WTC11 (cell line): ENCODE measurements around the gene SNAP47. TPM values are rescaled to one million over a fixed set of nuclear protein-coding genes. Genes with fewer than 3 reads are reported as not detected.

ENCODE experiments used
- ATAC-seq: fragments of 200-7000 bp; cut with Tn5 transposase; 2 replicates; pipeline ENCODE4 v1.10.0; 2021; ENCODE audit warnings: mild to moderate bottlenecking, moderate library complexity
- CTCF ChIA-PET: fragments of 300-600 bp; sonication (Branson Sonifier 250); formaldehyde crosslinking; loops from one replicate; lab custom pipeline; 2021; ENCODE audit warnings: antibody characterized with exemption; lab: Charles Lee
- POLR2A ChIA-PET: fragments of 350-600 bp; sonication (Branson Sonifier 250); formaldehyde crosslinking; loops from one replicate; lab custom pipeline; 2021; ENCODE audit warnings: antibody characterized with exemption; lab: Charles Lee
- DNase-seq: peaks from one replicate; pipeline ENCODE4 v3.0.0; 2021; ENCODE audit warnings: low spot score
- H3K27ac Mint-ChIP-seq: 2 replicates; pipeline ENCODE4 v1.8.0; 2021; ENCODE audit warnings: mixed read lengths
- H3K27me3 Mint-ChIP-seq: 2 replicates; pipeline ENCODE4 v1.8.0; 2021; ENCODE audit warnings: low read depth, mild to moderate bottlenecking, moderate library complexity, mixed read lengths
- H3K36me3 Mint-ChIP-seq: 2 replicates; pipeline ENCODE4 v1.8.0; 2021; ENCODE audit warnings: mixed read lengths
- H3K4me1 Mint-ChIP-seq: 2 replicates; pipeline ENCODE4 v1.8.0; 2022; ENCODE audit warnings: mixed read lengths
- H3K4me3 Mint-ChIP-seq: 2 replicates; pipeline ENCODE4 v1.8.0; 2021; ENCODE audit warnings: mild to moderate bottlenecking, moderate library complexity, mixed read lengths
- H3K9me3 Mint-ChIP-seq: 2 replicates; pipeline ENCODE4 v1.8.0; 2021; ENCODE audit warnings: mixed read lengths
- ARID4B ChIP-seq: sonication (generic); formaldehyde crosslinking; IDR thresholded peaks from 2 replicates; pipeline ENCODE4 v1.8.0; 2023; ENCODE audit warnings: missing genetic modification reagents, mild to moderate bottlenecking, borderline replicate concordance
- CDX4 ChIP-seq: fragments of 250-450 bp; sonication (Bioruptor Pico); IDR thresholded peaks from 2 replicates; pipeline ENCODE4 v1.9.0; 2021; ENCODE audit warnings: moderate library complexity, mild to moderate bottlenecking, inconsistent platforms, borderline replicate concordance
- CREM ChIP-seq: sonication (generic); formaldehyde crosslinking; IDR thresholded peaks from 2 replicates; pipeline ENCODE4 v1.8.1; 2022; ENCODE audit warnings: mild to moderate bottlenecking, missing genetic modification reagents, moderate library complexity
- EMX1 ChIP-seq: fragments of 250-450 bp; sonication (Bioruptor Pico); IDR thresholded peaks from 2 replicates; pipeline ENCODE4 v1.8.0; 2021; ENCODE audit warnings: mild to moderate bottlenecking
- FOXK1 ChIP-seq: sonication (generic); formaldehyde crosslinking; IDR thresholded peaks from 2 replicates; pipeline ENCODE4 v1.8.0; 2022; ENCODE audit warnings: mild to moderate bottlenecking, moderate library complexity, missing genetic modification reagents
- FOXP1 ChIP-seq: sonication (generic); formaldehyde crosslinking; IDR thresholded peaks from 2 replicates; pipeline ENCODE4 v1.8.0; 2022; ENCODE audit warnings: missing genetic modification reagents, mild to moderate bottlenecking, moderate library complexity, borderline replicate concordance
- HMGXB4 ChIP-seq: sonication (generic); formaldehyde crosslinking; IDR thresholded peaks from 2 replicates; pipeline ENCODE4 v1.8.1; 2023; ENCODE audit warnings: mild to moderate bottlenecking, moderate library complexity, missing genetic modification reagents
- JUN ChIP-seq: sonication (generic); formaldehyde crosslinking; IDR thresholded peaks from 2 replicates; pipeline ENCODE4 v1.8.0; 2023; ENCODE audit warnings: mild to moderate bottlenecking, missing genetic modification reagents
- KAT7 ChIP-seq: sonication (generic); formaldehyde crosslinking; IDR thresholded peaks from 2 replicates; pipeline ENCODE4 v1.8.1; 2023; ENCODE audit warnings: missing genetic modification reagents, mild to moderate bottlenecking, borderline replicate concordance
- MLX ChIP-seq: sonication (generic); formaldehyde crosslinking; IDR thresholded peaks from 2 replicates; pipeline ENCODE4 v1.8.1; 2023; ENCODE audit warnings: mild to moderate bottlenecking, missing genetic modification reagents, moderate library complexity
- NFATC4 ChIP-seq: fragments of 250-450 bp; sonication (Bioruptor Pico); IDR thresholded peaks from 2 replicates; pipeline ENCODE4 v1.9.0; 2021; ENCODE audit warnings: mild to moderate bottlenecking
- NFYB ChIP-seq: sonication (generic); formaldehyde crosslinking; conservative IDR thresholded peaks from 2 replicates; pipeline ENCODE4 v1.8.0; 2022; ENCODE audit warnings: low read depth, missing genetic modification reagents
- STAT6 ChIP-seq: sonication (generic); formaldehyde crosslinking; conservative IDR thresholded peaks from 2 replicates; pipeline ENCODE4 v1.8.1; 2023; ENCODE audit warnings: mild to moderate bottlenecking, low read depth, missing genetic modification reagents, moderate library complexity
- ZNF263 ChIP-seq: sonication (generic); formaldehyde crosslinking; IDR thresholded peaks from 2 replicates; pipeline ENCODE4 v1.8.1; 2022; ENCODE audit warnings: low read depth, mild to moderate bottlenecking, moderate library complexity, missing genetic modification reagents
- ZNF281 ChIP-seq: sonication (generic); formaldehyde crosslinking; IDR thresholded peaks from 2 replicates; pipeline ENCODE4 v1.8.0; 2023; ENCODE audit warnings: mild to moderate bottlenecking, missing genetic modification reagents
- ZNF423 ChIP-seq: fragments of 250-450 bp; sonication (Bioruptor Pico); IDR thresholded peaks from 2 replicates; pipeline ENCODE4 v2.1.2; 2022; ENCODE audit warnings: mild to moderate bottlenecking, moderate library complexity
- ZNF671 ChIP-seq: fragments of 250-450 bp; sonication (Bioruptor Pico); IDR thresholded peaks from 2 replicates; pipeline ENCODE4 v1.8.0; 2021; ENCODE audit warnings: mild to moderate bottlenecking
- total RNA-seq: library from RNA; stranded (reverse); gene quantifications from 3 replicates; pipeline ENCODE4 v1.2.3, GENCODE V29; 2021

Gene SNAP47
- total RNA-seq, 1 experiment from 2014 or later = 50.8 TPM

- no peak overlapping the region; the same call in 1 of the 2 replicates for H3K27ac Mint-ChIP-seq
- no peaks in the 10 kb centered on the region for H3K4me1 Mint-ChIP-seq
- CTCF ChIA-PET = interaction anchor here (0.9 kb wide), 1 partner anchor 169 kb away, joined by 3 read pairs; no protein-coding TSS in a partner anchor
- TF ChIP-seq JUN (CRISPR knock-in tag) (no peak), STAT6 (CRISPR knock-in tag) (no peak), ZNF263 (CRISPR knock-in tag) (no peak), CDX4 (no peak), NFATC4 (no peak), MLX (CRISPR knock-in tag) (no peak), FOXK1 (CRISPR knock-in tag) (no peak), KAT7 (CRISPR knock-in tag) (no peak), FOXP1 (CRISPR knock-in tag) (no peak), CREM (CRISPR knock-in tag) (no peak), ZNF671 (no peak), HMGXB4 (CRISPR knock-in tag) (no peak), ARID4B (CRISPR knock-in tag) (no peak), ZNF281 (CRISPR knock-in tag) (no peak), NFYB (CRISPR knock-in tag) (no peak), ZNF423 (CRISPR knock-in tag) (no peak), EMX1 (CRISPR knock-in tag) (no peak)
- no peak overlapping the region for H3K4me3 Mint-ChIP-seq
- no peak for DNase-seq
- no peaks in the 10 kb centered on the region for H3K9me3 Mint-ChIP-seq
- POLR2A ChIA-PET = no interaction called here
- H3K27me3 Mint-ChIP-seq = no peaks in the 10 kb centered on the region
- no peak for ATAC-seq
- peaks cover 10% of the 10 kb centered on the region for H3K36me3 Mint-ChIP-seq
Observed at GRCh38 chr1:227773558-227773957, 38.3 kb downstream of the SNAP47 start.
